Stimulated activated CD4-positive, alpha-beta T cell treated with anti-CD3 and anti-CD28 coated beads, Interleukin-2, amount 100 ng/mL, for 48 hours (primary cell): Measurements from ENCODE around the gene FGF19.

Experiments
- DNase-seq, 2 donors: peaks; one replicate each; pipeline ENCODE4 v3.0.0-alpha.2; 2020

Gene FGF19

GRCh38 chr11:69667619-69668604 lies 35.9 kb downstream of the FGF19 start:
- no peak for DNase-seq

GRCh38 chr11:69666752-69667536 lies 36.9 kb downstream of the FGF19 start:
- no peak for DNase-seq

- DNase-seq, result no peak
Observed at GRCh38 chr11:69666261-69666660, 37.6 kb downstream of the FGF19 start.

DNA sequence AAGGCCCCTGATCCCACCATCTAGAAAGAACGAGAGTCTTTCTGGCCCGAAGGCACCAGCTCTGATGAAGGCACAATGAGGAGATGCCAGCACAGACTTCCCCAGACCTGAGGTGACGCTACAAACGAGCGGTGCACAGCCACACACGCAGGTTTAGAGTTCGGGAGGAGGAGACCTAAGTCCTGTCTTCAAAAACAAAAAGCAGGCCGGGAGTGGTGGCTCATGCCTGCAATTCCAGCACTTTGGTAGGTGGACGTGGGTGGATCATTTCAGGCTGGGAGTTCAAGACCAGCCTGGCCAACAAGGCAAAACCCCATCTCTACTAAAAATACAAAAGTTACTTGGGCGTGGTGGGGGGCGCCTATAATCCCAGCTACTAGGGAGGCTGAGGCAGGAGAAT lies 38.2 kb downstream of the FGF19 start:
- no peak for DNase-seq

DNA sequence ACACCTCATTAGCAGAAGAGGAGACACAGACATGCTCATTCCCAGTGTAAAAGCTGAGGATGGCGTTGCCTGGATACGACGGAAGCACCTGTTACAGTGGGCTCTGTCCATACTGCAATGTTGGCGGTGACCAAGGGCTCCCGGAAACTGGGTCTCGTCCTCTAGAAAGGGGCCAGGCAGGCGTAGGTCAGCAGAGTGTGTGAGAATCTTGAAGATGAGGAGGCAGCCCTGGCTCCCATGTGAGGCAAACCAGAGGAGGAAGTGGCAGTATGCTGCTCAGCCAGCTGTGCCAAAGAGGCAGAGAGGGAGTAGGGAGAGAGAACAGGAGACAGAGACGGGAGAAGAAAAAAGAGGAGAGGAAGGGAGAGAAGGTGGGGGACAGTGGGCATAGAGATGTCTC lies 38.9 kb downstream of the FGF19 start:
- no peak for DNase-seq

DNA sequence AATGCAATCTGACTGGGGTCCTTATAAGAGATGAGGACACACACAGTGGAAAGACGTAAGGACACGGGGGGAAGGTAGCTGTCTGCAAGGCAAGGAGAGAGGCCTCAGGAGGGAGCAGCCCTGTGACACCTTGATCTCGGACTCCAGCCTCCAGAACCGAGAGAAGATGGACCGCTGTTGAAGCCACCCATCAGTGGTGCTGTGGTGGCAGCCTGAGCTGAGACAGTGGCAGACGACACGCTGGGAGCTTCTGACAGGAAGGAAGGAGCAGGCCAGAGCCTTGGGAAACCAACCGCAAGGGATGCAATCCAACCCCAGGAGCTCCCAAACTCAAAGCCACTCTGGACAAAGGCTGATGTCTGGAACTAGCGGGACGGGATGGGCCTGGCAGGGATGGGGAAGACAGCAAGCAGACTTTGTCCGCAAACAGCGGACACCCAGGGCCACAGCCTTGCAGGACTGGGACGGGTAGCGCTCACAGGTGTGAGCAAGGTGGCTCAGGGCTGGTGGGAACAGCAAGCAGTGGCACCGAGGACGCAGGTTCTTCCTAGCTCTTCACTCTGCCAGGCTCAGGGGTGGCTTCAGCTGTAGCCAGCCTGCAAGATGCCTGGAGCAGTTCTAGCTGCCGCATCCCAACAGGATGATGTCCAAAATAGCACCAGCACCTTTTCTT lies 39.6 kb downstream of the FGF19 start:
- no peak for DNase-seq

- DNase-seq, result no peak
Observed at GRCh38 chr11:69663326-69663725, 40.5 kb downstream of the FGF19 start.

DNA sequence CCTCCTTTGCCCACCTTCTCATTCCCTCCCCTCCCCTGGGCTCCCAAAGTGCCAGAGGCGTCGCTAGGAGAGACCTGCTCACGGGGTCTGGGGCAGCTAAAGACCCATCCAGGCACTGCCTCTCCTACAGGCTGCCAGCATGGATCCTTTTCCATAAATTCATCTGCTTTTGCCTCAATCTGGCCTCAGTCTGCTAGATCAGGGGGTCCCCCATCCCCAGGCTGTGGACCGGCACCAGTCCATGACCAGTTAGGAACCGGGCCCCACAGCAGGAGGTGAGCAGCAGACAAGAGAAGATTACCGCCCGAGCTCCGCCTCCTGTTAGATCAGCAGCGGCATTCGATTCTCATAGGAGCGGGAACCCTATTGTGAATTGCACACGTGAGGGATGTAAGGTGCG lies 41.0 kb downstream of the FGF19 start:
- DNase-seq, result no peak

DNA sequence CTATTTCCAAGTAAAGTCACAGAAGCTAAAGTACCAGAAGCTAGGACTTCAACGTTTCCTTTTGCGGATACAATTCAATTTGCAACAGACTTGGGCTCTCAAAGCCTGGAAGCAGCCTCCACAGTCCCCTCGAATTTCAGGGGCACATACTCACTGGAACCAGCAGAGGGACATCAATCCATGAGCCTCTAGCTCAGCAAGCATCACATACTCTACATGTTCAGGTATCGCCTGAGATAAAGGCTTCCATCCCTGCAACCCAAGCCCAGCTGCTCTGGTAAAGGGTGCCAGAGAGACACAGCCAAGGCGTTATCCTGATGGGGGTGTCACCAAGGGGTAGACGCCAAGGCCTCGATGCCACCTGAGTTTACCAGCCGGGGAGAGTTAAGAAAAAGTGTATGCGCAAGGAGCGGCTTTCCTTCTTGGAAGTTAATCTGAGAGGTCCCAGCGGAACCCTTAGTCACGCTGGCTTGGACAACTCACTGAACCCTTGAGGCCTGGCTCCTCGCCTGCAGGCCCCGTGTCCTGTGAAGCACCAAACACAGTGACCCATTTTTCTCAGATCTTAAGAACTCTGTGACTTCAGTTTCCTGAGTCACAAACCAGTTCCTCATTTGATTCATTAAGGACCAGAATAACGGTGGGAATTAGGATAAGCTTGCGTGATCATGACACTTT lies 41.7 kb downstream of the FGF19 start:
- DNase-seq, result no peak

- no peak for DNase-seq
Observed at GRCh38 chr11:69661413-69661715, 42.5 kb downstream of the FGF19 start.

DNA sequence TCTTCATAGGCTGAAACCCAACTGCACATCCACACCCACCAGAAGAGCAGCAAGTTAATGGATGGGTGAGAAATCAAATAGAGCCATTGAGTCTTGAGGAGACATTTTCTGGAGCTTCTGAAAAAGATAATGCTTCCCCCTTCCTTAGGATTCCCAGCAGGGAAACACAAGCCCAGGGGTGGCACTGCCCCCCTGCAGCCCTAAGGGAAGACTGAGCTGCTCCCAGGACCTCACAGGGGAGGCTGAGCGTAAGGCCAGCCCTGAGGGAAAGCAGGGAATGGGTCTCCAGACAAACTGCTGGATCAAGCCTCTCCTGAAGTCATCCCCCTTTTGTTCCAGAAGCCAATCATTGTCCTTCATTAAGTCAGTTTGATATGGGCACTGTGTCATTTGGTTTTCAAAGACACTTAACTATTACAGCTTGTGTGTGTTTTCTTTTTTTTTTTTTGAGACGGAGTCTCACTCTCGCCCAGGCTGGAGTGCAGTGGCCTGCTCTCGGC lies 43.8 kb downstream of the FGF19 start:
- no peak for DNase-seq

DNA sequence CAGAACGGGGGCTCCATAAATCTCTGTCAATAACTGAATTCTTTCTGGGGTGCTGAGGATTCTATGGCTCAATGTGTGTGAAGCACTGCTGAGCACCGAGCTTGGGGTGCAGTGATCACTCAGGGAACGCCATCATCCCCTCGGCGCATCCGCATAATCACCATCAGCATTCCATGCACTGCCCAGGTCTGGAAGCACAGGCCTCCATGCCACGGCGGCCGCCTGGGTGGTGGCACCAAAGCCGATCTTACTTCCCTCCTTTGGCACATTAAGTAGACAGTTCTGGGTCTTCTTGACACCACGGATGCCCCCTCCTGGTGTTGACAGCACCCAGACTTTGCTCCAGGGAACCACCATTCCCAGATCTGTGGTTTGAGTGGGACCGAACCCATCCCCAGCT lies 44.2 kb downstream of the FGF19 start:
- DNase-seq, result no peak

- DNase-seq, result no peak
Observed at GRCh38 chr11:69658626-69659450, 45.0 kb downstream of the FGF19 start.

DNA sequence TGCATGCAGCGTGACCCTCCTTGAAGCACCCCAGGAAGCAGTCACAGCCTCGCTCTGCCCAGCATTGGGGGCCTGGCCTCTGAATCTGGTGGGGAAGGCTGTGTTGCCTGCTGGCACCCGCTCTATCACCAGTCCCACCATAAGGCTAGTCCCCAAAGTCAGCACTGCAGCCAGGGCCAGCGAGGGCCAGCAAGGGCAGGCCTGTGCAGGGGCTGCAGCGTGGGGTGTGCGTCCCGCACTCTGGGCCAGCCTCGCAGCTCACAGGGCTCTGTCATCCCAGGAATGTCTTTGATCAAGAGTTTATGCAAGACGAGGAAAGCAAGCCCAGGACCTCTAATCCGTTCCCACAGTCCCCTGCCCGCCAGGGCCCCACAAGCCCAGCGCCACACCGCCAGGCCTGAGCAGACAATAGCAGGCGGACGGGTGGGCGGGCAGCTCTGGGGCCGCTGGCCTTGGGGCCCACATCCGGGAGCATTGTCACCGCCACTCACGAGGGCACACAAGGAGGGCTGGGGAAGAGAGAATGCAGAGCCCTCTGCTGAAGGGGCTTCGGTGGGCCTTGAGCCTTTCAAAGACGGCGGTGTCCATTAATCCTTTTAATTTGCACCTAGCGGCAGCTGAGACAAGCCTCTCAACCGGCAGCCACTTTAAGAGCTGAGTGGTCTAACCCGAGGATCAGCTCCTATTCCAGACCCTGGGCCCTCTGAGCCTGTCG lies 45.8 kb downstream of the FGF19 start:
- DNase-seq, result no peak

GRCh38 chr11:69657456-69657910 lies 46.3 kb downstream of the FGF19 start:
- no peak for DNase-seq

GRCh38 chr11:69656536-69657455 lies 47.0 kb downstream of the FGF19 start:
- no peak for DNase-seq

DNA sequence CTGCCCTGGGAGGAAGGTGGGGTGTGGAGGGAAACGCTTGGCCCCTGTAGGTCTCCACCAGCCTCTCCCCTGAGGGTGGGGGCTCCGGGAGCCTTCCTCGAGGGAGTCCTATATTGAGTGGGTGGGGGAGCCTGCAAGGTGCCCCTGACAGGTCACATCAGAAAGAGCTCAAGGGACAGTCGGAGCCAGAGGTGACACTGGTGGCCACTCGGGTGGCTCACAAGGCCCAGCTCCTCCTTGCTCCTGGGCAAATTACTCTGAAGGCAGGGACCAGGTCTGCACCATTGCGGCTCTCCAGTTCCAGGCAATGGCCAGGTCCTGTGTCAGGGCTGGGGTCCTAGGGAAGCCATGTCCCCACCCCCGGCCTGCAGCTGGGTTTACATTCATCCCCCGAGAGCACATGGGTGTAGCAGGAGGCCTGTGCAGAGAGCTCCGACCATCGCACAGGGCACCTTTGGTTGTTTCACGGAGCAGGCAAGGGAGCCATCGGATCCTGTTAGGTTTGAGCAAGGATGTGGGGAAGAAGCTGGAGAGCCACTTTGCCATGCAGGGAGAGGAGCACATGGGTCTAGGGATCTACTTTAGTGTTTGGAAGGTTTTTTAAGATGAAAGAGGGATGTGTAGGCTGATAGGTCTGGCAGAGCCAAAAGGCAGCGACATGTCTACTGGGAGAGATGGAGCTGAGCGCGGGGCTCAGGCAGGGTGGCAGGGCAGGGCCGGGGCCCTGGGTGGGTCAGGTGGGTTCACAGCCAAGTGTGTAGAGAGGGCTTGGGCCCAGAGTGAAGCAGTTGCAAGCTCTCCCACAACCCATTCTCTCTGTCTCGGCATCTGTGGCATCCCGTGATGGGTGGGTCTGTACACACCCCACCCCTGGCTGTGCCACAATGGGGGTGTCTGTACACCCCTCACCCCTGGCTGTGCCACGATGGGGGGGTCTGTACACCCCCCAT lies 48.1 kb downstream of the FGF19 start:
- no peak for DNase-seq

- DNase-seq, result no peak
Observed at GRCh38 chr11:69654660-69655478, 49.0 kb downstream of the FGF19 start.
